Erythroblast (primary cell): ENCODE measurements around the gene HOXB6.

Experiments
- GATA1 ChIP-seq: IDR thresholded peaks from 2 replicates; pipeline ENCODE4 v1.6.1; 2011; ENCODE audit warnings: low read depth, mild to moderate bottlenecking, control low read depth, low read length, moderate library complexity
- POLR2A ChIP-seq: IDR thresholded peaks from 2 replicates; pipeline ENCODE4 v1.6.1; 2011; ENCODE audit warnings: mild to moderate bottlenecking, low read length

DNA sequence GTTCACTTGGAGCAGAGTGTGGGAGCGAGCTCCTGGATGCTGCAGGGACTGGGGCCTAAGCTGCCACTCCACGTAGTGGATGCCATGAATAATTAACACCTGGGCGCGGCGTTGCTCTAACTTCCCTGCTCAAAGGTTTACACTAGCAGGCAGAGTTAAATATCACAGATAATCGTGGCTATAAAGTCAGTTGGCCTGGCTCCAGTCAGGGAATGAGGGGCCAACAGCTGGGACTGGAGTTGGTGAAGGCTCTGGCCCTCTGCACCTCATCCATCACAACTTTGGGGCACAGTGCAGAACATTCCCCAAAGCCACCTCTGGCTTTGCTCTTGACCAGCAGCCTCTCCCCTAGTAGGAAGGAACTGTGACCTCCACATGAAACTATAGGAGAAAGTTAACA lies 37.6 kb downstream of the HOXB6 start:
- TF ChIP-seq POLR2A (no peak), GATA1 (no peak)
